ENCODE data around the gene ATP5F1E. TPM values are rescaled to one million over a fixed set of nuclear protein-coding genes. Genes with fewer than 3 reads are reported as not detected.

Gene ATP5F1E
- total and polyA plus RNA-seq, 2 donors (not counting 3 experiments of a cell fraction or from before 2014, with no cell fraction given): 29.0 to 107 TPM

GRCh38 chr20:59022754-59023153, 9.4 kb downstream of the ATP5F1E start:
- Histone ChIP-seq H3K4me3 (replicated peaks in 1 of 3; ENCODE audit: insufficient read depth in 1 of 3, low read depth in 1 of 3, low read length in 3 of 3) (no peak overlapping the region), H3K4me2 (ENCODE audit: insufficient read depth, low read length) (no peak overlapping the region), H3K79me2 (ENCODE audit: control insufficient read depth, insufficient read depth, low read length) (peaks cover 34% of the 10 kb centered on the region), H3K4me1 (ENCODE audit: control insufficient read depth, extremely low read depth, insufficient read depth, low read length) (peaks cover 3% of the 10 kb centered on the region), H3K9me1 (replicated peaks; ENCODE audit: control insufficient read depth, extremely low read depth, insufficient read depth, low read length) (no peaks in the 10 kb centered on the region), H3K9me3 (replicated peaks; ENCODE audit: control insufficient read depth, insufficient read depth, low read length) (no peaks in the 10 kb centered on the region), H3K9ac (replicated peaks; ENCODE audit: extremely low read depth, insufficient read depth, low read length) (no peak overlapping the region), H4K20me1 (replicated peaks; ENCODE audit: control insufficient read depth, extremely low read depth, insufficient read depth, low read length) (no peaks in the 10 kb centered on the region), H3K27ac (ENCODE audit: insufficient read depth, low read depth, low read length) (no peak overlapping the region), H3K27me3 (ENCODE audit: control insufficient read depth in 2 of 2, insufficient read depth in 2 of 2, low read length in 2 of 2) (no peaks in the 10 kb centered on the region), H2AFZ (ENCODE audit: low read depth, low read length) (no peak overlapping the region), H3K36me3 (ENCODE audit: control insufficient read depth in 2 of 2, extremely low read depth in 1 of 2, insufficient read depth in 2 of 2, low read length in 2 of 2) (peaks cover 15 to 18% of the 10 kb centered on the region in 2 experiments)
- ChIA-PET POLR2A (no interaction called here), CTCF (interaction anchor here (1.8 kb wide), 1 partner anchor 9 kb away, joined by 7 read pairs; the partner anchor contains the start of gene ATP5F1E)
- no peak for DNase-seq (ENCODE audit: low read depth, low spot score)
- no peak for TF ChIP-seq CTCF (IDR thresholded peaks at IDR 0.05; ENCODE audit: extremely low read depth in 1 of 2, insufficient read depth in 1 of 2, low read depth in 1 of 2, low read length in 2 of 2)
- TF ChIP-seq FOS (IDR thresholded peaks at IDR 0.05; ENCODE audit: borderline replicate concordance, insufficient read depth, low read length): no peak
- no peak for TF ChIP-seq JUN (IDR thresholded peaks at IDR 0.05; ENCODE audit: borderline replicate concordance, insufficient read depth, insufficient read length, low read depth)
- no peak for TF ChIP-seq MYC (IDR thresholded peaks at IDR 0.05; ENCODE audit: low read depth, low read length)
- TF ChIP-seq POLR2A (IDR thresholded peaks at IDR 0.05; ENCODE audit: low read depth, low read length): no peak
- TF ChIP-seq POLR2AphosphoS5 (IDR thresholded peaks at IDR 0.05; ENCODE audit: insufficient read depth, low read depth, low read length): no peak
- no peak for TF ChIP-seq EZH2 (IDR thresholded peaks at IDR 0.05; ENCODE audit: borderline replicate concordance, low read depth, low read length, severe bottlenecking)
- no peak for TF ChIP-seq GATA2 (IDR thresholded peaks at IDR 0.05; ENCODE audit: insufficient read depth, insufficient read length, low read depth, low read length)
- TF ChIP-seq MAX (IDR thresholded peaks at IDR 0.05; ENCODE audit: insufficient read depth, insufficient read length): no peak
- FAIRE-seq: no peak
- dilution Hi-C loops (cut with MboI; ENCODE audit: extremely low pct_ligation_motif_present, low sequenced_read_pairs) (no loop called here), intact Hi-C loops (cut with micrococcal nuclease) (no loop called here)
- no TSS peak for BruUV-seq (replicated peaks)

Measured in endothelial cell of umbilical vein (primary cell).